ENCODE data around the gene UBA7. TPM values are rescaled to one million over a fixed set of nuclear protein-coding genes. Genes with fewer than 3 reads are reported as not detected.

UBA7 gene
- 10 to 100 TPM; 27.7 to 28.7 (median 27.8) TPM for total RNA-seq

DNA sequence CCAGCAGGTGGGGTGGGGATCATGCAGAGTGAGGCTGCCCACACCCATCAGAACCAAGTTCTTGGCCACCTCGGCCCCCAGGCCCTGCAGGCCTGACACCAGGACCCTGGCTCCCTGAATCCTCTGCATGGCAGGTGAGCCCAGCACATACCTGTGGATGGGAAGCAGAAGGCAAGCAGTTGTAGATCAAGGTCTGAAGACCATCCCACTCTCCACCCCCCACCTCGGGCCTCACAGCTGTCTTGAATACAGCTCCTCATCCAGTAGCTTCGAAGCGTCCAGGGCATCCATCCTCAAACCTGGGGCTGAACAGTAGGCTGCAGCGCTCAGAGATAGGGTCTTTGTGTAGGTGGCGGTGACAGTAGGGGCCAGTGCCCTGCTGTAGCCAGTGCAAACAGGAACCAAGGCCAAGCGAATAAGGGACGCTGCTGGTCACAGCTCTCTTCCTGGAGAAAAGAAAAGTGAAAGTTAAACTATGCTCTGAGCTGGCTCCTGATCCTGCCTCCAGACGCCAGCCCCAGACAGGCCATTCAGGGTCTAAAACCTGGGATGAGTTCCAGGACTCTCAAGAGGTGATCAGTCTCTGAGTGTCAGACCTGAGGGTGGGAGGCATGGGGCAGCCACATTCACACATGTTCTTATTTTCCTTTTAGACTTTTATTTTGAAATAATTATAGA is at the start of gene UBA7:
UBA7 (minus strand) TSS at position 457 of the 678 bp plus-strand sequence; CDS start at position 291, 166 bp downstream.
- peak within 1 kb of the TSS; percentile 88 for H3K4me3 Mint-ChIP-seq
- DNase-seq (peak; percentile 18), ATAC-seq (peak; percentile 90 to 91)

GRCh38 chr3:49859576-49860305 is 46.0 kb upstream of the UBA7 start:
- peaks cover 10% of the 10 kb centered on the region for H3K27me3 Mint-ChIP-seq (ENCODE audit: low read depth)
- H3K4me3 Mint-ChIP-seq: no peak overlapping the region
- no peaks in the 10 kb centered on the region for H3K36me3 Mint-ChIP-seq (ENCODE audit: insufficient read depth)
- peaks cover 9% of the 10 kb centered on the region for H3K4me1 Mint-ChIP-seq (ENCODE audit: low read depth)
- no peaks in the 10 kb centered on the region for H3K9me3 Mint-ChIP-seq
- ATAC-seq (no peak), DNase-seq (no peak)

More for the DNA sequence above, at the start of gene UBA7:
- H3K9me3 Mint-ChIP-seq: no peaks in the 10 kb centered on the region
- H3K36me3 Mint-ChIP-seq (ENCODE audit: insufficient read depth): peaks cover 16% of the 10 kb centered on the region
- H3K27me3 Mint-ChIP-seq (ENCODE audit: low read depth): no peaks in the 10 kb centered on the region
- peaks cover 30% of the 10 kb centered on the region for H3K4me1 Mint-ChIP-seq (ENCODE audit: low read depth)

- Mint-ChIP-seq H3K4me1 (ENCODE audit: low read depth) (peaks cover 9% of the 10 kb centered on the region), H3K36me3 (ENCODE audit: insufficient read depth) (no peaks in the 10 kb centered on the region), H3K27me3 (ENCODE audit: low read depth) (peaks cover 3% of the 10 kb centered on the region), H3K4me3 (peak within 1 kb of the TSS; percentile 87), H3K9me3 (no peaks in the 10 kb centered on the region)
- ATAC-seq (peak; percentile 100), DNase-seq (peak; percentile 93)
Observed at GRCh38 chr3:49856181-49857005, 42.6 kb upstream of the UBA7 start, which contains the start of gene TRAIP. Gene TRAIP (minus strand): TSS chr3:49856564. CDS start chr3:49856453, 111 bp downstream.

GRCh38 chr3:49855662-49856061 is 41.9 kb upstream of the UBA7 start:
- H3K27me3 Mint-ChIP-seq (ENCODE audit: low read depth): peaks cover 2% of the 10 kb centered on the region
- H3K36me3 Mint-ChIP-seq (ENCODE audit: insufficient read depth): no peaks in the 10 kb centered on the region
- H3K4me1 Mint-ChIP-seq (ENCODE audit: low read depth): peaks cover 9% of the 10 kb centered on the region
- peak overlapping the region; percentile 87 for H3K4me3 Mint-ChIP-seq
- no peak for DNase-seq
- no peak for ATAC-seq
- H3K9me3 Mint-ChIP-seq: no peaks in the 10 kb centered on the region

GRCh38 chr3:49845694-49846093 is 31.9 kb upstream of the UBA7 start:
- Mint-ChIP-seq H3K4me3 (no peak overlapping the region), H3K36me3 (ENCODE audit: insufficient read depth) (peaks cover 3% of the 10 kb centered on the region), H3K9me3 (no peaks in the 10 kb centered on the region), H3K27me3 (ENCODE audit: low read depth) (no peaks in the 10 kb centered on the region), H3K4me1 (ENCODE audit: low read depth) (no peaks in the 10 kb centered on the region)
- DNase-seq: no peak
- ATAC-seq: no peak

DNA sequence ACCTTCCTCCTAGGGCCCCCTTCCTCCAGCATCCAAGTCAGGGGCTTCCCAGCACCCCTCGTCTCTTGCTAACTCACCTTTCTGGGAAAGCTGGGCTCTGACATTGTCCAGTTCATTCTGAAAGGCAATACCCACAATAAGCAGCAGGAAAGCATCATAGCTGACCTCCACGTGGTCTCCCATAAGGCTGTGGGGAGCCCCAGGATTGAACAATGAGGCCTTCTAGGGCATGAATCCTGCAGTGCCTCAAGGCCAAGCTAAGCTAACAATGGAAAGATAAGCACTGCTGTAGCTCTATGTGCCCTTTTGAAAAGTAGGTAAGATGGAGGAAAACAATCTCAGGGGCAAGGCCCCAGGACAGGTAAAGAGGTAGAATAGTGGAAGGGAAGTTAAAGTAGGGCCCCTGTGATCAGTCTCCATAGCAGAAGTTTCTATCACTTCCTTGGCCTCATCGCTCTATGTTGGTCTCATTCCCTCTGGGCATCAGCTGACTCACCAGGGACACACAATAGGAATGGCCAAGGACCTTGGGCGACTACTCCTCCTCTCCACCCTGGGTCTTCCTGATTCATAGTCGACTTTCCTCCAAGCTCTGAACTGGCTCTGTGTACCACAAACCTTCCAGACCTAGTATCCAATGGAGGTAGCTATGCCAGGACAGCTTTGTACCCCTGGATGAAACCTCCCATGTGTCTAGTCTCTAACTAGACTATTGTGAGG is 30.9 kb upstream of the UBA7 start:
- ATAC-seq (no peak), DNase-seq (no peak)
- no peaks in the 10 kb centered on the region for H3K27me3 Mint-ChIP-seq (ENCODE audit: low read depth)
- peaks cover 3% of the 10 kb centered on the region for H3K36me3 Mint-ChIP-seq (ENCODE audit: insufficient read depth)
- no peaks in the 10 kb centered on the region for H3K4me1 Mint-ChIP-seq (ENCODE audit: low read depth)
- H3K9me3 Mint-ChIP-seq: no peaks in the 10 kb centered on the region
- H3K4me3 Mint-ChIP-seq: no peak overlapping the region

GRCh38 chr3:49842843-49843517 is 29.2 kb upstream of the UBA7 start:
- ATAC-seq (no peak), DNase-seq (no peak)
- peaks cover 3% of the 10 kb centered on the region for H3K36me3 Mint-ChIP-seq (ENCODE audit: insufficient read depth)
- H3K4me3 Mint-ChIP-seq: no peak overlapping the region
- no peaks in the 10 kb centered on the region for H3K9me3 Mint-ChIP-seq
- no peaks in the 10 kb centered on the region for H3K4me1 Mint-ChIP-seq (ENCODE audit: low read depth)
- no peaks in the 10 kb centered on the region for H3K27me3 Mint-ChIP-seq (ENCODE audit: low read depth)

GRCh38 chr3:49841806-49842205 is 28.1 kb upstream of the UBA7 start:
- ATAC-seq (no peak), DNase-seq (no peak)
- Mint-ChIP-seq H3K9me3 (no peaks in the 10 kb centered on the region), H3K4me1 (ENCODE audit: low read depth) (no peaks in the 10 kb centered on the region), H3K4me3 (no peak overlapping the region), H3K27me3 (ENCODE audit: low read depth) (no peaks in the 10 kb centered on the region), H3K36me3 (ENCODE audit: insufficient read depth) (peaks cover 2% of the 10 kb centered on the region)

GRCh38 chr3:49841126-49841696 is 27.5 kb upstream of the UBA7 start:
- DNase-seq: no peak
- no peaks in the 10 kb centered on the region for H3K27me3 Mint-ChIP-seq (ENCODE audit: low read depth)
- H3K4me3 Mint-ChIP-seq: no peak overlapping the region
- no peaks in the 10 kb centered on the region for H3K4me1 Mint-ChIP-seq (ENCODE audit: low read depth)
- peaks cover 2% of the 10 kb centered on the region for H3K36me3 Mint-ChIP-seq (ENCODE audit: insufficient read depth)
- H3K9me3 Mint-ChIP-seq: no peaks in the 10 kb centered on the region
- peak in 1 of 2 donors; percentile 23 for ATAC-seq

DNA sequence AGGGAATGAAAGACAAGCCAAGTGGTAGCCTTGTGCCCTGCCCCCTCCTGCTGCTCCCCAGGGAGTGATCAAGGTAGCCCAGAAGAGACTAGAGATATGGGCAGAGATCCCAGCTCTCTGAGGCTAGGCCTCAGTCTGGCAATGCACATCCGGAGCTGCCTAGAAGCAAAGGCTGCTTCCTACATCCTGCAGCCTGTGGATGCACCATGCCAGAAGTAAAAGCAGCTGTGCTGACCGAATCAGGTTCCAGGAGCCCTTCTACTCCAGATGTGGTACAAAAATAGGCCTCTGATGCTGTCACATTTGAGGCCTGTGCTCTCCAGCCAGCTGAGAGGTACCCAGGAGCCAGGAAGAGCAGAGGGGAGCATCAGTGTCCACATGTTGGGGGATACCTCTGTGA is 26.6 kb upstream of the UBA7 start:
- ATAC-seq: no peak
- no peaks in the 10 kb centered on the region for H3K9me3 Mint-ChIP-seq

GRCh38 chr3:49839193-49839809 is 25.5 kb upstream of the UBA7 start:
- Mint-ChIP-seq H3K9me3 (no peaks in the 10 kb centered on the region), H3K36me3 (ENCODE audit: insufficient read depth) (peaks cover 3% of the 10 kb centered on the region), H3K27me3 (ENCODE audit: low read depth) (no peaks in the 10 kb centered on the region), H3K4me3 (no peak overlapping the region), H3K4me1 (ENCODE audit: low read depth) (no peaks in the 10 kb centered on the region)
- peak; percentile 78 for DNase-seq
- ATAC-seq: peak; percentile 90 to 91

More for the DNA sequence above, 26.6 kb upstream of the UBA7 start:
- no peaks in the 10 kb centered on the region for H3K4me1 Mint-ChIP-seq (ENCODE audit: low read depth)
- DNase-seq: no peak
- no peaks in the 10 kb centered on the region for H3K36me3 Mint-ChIP-seq (ENCODE audit: insufficient read depth)
- no peaks in the 10 kb centered on the region for H3K27me3 Mint-ChIP-seq (ENCODE audit: low read depth)
- H3K4me3 Mint-ChIP-seq: no peak overlapping the region

DNA sequence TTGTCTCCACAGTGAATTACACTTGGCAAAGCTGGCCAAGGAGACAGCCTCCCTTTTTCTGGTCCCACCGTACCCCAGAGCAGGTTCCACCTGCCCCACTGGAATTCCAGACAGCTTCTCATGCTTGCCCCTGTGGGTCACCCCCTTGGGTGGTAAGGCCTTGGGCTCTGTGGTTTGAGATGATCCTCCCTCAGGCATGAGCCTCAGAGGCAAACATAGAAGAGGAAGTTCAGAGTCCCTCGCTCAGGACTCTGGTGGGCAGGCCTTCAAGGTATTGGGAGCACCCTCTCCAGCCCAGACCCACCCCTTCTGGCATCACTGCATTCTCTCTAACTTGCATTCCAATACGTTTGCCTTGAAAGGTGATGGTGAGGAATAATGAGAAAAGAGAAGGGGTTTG is 17.6 kb upstream of the UBA7 start:
- H3K9me3 Mint-ChIP-seq: no peaks in the 10 kb centered on the region
- DNase-seq (no peak), ATAC-seq (no peak)
- H3K4me1 Mint-ChIP-seq (ENCODE audit: low read depth): no peaks in the 10 kb centered on the region
- H3K27me3 Mint-ChIP-seq (ENCODE audit: low read depth): no peaks in the 10 kb centered on the region
- H3K4me3 Mint-ChIP-seq: no peak overlapping the region
- H3K36me3 Mint-ChIP-seq (ENCODE audit: insufficient read depth): peaks cover 3% of the 10 kb centered on the region

DNA sequence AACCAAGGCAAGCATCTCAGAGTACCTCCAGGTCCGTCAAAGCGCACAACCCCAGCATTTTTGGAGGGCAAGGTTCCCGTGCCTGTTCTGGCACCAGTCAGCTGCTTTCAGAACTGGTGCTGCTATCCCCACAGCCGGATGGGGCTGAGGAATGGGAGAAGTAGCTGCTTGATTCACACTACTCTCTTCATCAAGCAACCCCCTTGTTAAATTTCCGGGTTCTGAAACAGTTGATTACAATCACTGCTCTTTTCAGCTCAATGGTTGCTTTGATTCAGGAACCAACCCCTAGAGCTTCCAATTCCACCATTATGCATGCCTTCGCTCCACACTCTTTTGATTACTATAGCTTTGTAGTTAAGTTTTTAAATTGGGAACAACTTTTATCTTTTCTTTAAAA is 12.3 kb upstream of the UBA7 start:
- DNase-seq: no peak
- ATAC-seq: no peak
- no peaks in the 10 kb centered on the region for H3K4me1 Mint-ChIP-seq (ENCODE audit: low read depth)
- H3K4me3 Mint-ChIP-seq: no peak overlapping the region
- H3K27me3 Mint-ChIP-seq (ENCODE audit: low read depth): no peaks in the 10 kb centered on the region
- H3K36me3 Mint-ChIP-seq (ENCODE audit: insufficient read depth): no peaks in the 10 kb centered on the region
- no peaks in the 10 kb centered on the region for H3K9me3 Mint-ChIP-seq

Data from activated T-cell treated with anti-CD3 and anti-CD28 coated beads, Interleukin-2, amount 50 U/mL, for 4 hours (primary cell).